HG03039 (cell line): Measurements from ENCODE around the gene AXDND1.

Experiments used
- ATAC-seq: cut with Tn5 transposase; IDR thresholded peaks from one replicate; pipeline ENCODE4 v1.9.1; 2021; ENCODE audit warnings: mild to moderate bottlenecking, moderate library complexity; ENCODE audit not compliant: unreplicated experiment

AXDND1 gene

DNA sequence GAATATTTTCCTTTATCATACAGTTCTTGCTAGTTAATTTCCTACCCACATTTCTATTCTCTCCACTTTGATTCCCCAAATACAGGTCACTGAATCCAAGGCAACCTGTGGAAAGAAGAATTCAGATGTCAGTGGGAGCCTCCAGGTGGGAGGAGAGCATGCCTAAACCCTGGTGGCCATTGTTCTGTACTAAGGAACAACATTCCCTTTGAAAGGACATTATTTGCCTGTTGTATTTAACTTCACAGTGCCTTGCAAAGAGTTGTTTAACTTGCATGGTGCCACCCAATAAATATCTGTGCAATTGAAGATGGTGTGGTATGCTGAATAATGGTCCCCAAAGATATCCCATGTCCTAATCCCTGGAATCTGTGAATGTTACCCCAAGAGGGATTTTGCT lies 188.7 kb downstream of the AXDND1 start:
- ATAC-seq = no peak

DNA sequence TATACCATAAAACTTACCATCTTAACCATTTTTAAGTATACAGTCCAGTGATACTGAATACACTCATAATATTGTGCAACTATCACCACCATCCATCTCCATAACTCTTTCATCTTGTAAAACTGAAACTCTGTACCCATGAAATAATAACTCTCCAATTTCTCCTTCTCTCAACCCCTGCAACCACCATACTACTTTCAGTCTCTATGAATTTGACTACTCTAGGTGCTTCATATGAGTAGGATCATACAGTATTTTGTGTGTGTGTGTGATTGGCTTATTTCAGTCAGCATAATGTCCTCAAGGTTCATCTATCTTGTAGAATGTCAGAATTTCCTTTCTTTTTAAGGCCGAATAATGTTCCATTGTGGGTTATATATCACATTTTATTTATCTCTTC lies 192.3 kb downstream of the AXDND1 start:
- ATAC-seq = no peak

DNA sequence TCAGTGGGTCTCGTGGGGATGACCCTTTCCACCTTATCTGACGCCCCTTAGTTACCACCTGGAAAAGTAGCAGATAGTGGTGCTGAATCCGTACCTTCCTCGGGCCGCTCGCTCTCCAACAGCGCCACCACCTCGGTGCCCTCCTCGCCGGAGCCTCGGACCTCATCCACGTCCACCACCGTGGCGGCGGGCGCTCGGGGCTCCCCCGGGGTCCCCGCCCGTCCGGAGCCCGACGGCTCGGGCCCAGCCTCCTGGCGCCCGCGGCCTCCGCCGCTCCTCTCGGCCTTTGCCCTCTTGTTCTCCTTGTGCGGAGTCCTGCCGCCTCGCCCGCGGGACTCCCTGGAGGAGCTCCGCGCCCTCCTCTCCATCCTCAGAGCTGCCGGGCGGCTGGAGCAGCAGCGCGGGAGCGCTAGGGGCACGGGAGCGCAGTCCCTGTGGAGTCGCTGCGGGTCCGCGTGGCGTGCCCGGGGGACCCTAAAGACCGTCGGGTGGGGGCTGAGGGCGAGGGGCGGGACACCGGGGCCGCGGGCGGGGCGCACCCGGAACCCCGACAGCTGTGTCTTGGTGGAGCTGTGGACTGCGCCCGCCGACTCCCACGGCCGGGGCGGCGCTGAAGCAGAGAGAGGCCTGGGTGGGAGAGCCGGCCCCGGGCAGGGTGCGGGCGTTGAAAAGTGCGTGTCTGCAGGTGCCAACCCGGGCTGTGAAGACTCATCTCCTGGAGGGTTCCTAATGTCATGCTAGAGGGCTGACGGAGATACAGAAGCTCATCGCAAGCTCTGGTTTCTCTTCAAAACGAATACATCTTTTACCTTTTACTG lies 209.9 kb downstream of the AXDND1 start, which contains the start of gene NPHS2:
TSS of gene NPHS2 (minus strand) at position 452 of the 818 bp plus-strand sequence. CDS start at position 368, 84 bp downstream.
- ATAC-seq = no peak

DNA sequence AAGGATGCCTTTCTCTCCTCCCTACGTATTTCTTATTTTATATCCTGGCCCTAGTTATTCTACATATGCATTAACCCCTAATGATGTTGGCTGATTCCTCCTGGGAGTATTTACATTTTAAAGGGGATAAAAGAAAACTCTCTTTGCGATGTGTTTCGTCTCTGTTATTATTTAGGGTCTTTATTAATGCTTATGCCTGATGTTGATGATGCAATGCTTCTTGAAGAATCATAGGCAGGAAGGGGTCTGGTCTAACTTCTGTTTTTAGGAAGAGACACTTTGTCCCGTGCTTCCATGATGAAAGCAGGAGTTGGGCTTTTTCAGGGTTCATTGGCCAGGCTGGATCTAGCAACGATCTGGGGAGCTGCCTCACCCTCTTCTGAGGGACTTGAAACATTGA lies 210.7 kb downstream of the AXDND1 start:
- no peak for ATAC-seq

DNA sequence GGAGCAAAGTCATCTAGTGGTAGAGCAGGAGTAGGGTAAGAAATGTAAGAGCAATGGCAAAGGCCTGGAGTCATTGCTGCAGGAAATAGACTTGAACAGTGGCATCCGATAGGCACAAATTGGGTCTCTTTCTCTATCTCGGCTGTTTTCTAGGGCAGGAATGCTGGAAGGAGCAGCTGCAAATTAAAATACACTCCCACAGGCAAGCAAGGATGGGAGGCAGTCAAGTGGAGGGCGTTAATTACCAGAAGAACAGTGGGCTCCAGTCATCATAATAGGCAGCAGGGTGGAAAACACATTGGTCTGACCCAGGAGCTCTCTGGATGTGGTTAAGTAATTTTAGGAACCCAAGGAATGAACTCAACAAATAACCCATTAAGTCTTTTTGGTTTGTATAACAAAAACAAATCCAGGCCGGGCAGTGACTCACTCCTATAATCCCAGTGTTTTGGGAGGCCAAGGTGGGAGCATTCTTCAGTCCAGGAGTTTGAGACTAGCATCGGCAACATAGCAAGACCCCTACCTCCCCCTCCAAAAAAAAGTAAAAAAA lies 218.1 kb downstream of the AXDND1 start:
- no peak for ATAC-seq

DNA sequence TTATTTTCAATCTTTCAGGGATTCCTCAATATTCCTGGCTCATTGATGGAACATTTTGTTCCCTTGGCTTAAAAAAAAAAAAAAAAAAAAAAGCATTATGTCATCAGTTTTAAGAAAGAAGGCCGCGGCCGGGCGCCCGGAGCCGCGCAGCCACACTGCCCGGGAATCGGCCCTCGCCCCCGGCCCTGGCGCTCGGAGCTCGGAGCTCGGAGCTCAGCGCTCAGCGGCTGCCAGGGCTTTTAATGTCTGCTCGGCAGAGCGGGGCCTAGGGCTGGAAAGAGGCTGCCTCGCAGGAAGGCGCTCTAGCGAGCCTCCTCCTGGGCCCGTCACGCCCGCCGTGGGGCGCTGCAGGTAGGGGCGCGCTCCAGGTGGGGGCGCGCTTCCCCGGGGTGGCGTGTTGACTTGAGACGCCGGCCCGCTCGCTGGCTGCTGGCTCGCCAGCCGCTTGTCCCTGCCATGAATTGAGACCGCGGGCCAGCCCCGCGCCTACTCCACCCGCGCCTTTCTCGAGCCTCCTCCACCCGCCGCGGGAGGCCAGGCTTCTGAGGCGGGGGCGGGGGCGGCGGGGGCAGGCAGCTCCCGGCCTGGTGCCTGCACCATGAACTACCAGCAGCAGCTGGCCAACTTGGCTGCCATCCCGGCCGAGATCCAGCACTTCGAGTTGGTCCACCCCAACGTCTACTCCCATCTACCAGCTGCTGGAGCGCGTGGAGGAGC lies 220.5 kb downstream of the AXDND1 start:
- no peak for ATAC-seq

DNA sequence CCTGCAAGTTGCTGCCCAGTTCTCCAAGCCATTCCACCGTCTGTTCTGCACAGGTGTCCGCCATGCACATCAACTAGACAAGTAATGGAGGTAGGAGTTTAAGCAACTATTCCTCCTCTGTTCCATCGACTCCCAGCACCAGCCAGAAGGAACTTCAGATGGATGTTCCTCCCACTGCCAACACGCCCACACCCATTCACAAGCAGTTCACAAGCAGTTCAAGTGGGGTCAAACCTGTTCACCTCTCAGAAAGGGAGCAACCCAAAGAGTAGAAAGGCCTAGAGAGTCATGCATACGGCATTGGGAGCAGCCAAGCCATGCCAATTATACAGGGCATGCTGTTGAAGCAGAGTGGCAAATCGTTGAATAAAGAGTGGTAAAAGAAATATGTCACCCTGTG lies 221.6 kb downstream of the AXDND1 start:
- ATAC-seq = no peak

DNA sequence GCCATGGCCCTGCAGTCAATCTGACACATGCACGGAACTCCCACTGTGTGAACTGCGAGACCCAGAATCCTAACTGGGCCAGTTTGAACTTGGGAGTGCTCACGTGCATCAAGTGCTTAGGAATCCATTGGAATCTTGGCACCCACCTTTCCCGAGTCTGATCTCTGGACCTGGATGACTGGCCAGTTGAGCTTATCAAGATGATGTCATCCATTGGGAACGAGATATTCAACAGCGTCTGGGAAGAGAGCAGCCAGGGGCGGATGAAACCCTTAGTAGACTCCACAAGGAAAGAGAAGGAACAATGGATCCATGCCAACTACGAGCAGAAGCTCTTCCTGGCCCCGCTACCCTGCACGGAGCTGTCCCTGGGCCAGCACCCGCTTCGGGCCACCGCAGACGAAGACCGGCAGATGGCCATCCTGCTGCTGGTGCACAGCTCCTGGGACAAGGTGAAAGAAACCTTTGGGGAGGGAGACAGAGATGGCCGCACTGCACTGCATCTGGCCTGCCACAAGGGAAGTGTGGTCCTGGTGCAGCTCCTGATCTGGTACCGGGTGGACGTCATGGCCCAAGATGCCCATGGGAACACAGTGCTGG lies 222.8 kb downstream of the AXDND1 start:
- no peak for ATAC-seq

DNA sequence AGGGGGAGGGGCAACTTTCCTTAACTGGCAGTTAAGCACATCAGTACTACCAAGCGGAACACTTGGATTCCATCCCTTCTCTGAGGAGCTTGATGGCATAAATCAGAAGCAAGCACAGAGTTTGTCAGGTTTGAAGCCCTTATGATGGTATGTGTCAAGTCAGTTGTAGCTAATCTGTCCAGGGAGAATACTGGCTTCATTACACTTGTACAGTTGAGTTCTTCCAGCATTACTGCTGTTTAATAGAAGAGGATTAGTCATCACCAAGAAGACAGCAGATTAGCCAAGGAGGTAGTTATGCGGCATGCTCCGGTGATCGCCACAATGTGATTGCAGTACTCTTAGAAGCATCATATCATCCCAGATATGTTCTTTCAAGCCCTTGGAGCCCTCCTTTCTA lies 223.7 kb downstream of the AXDND1 start:
- ATAC-seq = no peak

DNA sequence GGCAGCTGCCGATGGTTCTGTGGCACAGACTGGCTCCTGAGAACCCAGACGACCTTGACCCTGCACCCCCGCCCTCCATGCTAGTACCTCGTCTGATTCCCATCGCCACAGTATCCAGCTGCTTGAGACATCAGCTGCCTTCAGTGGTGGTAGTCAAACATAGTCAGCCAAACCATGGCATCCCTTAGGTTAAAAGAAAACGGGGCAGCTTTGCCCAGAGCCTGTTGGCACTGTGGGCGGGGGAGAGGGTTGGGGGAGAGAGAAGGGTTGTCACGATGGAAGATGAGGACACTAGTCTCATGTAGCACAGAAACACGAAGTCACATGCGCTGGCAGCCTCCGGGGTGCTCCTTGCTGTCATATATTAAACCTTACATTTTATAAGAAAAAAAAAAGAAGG lies 224.9 kb downstream of the AXDND1 start:
- ATAC-seq = no peak

DNA sequence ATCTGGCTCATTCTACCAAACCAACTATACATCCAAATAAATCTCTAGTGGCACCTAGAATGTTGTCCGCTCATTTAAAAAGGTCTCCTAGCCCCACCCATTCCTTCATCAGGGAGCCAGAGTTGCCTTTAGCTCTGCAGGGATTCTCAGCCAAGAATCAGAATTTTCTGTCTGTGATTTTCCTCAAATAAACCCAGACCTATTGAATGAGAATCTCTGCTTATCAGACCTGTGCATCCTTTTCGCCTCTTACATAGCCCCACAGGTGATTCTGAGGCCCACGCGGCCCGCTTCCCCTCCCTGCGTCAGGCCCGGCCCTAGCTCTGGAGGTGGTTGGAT lies 225.5 kb downstream of the AXDND1 start:
- no peak for ATAC-seq

DNA sequence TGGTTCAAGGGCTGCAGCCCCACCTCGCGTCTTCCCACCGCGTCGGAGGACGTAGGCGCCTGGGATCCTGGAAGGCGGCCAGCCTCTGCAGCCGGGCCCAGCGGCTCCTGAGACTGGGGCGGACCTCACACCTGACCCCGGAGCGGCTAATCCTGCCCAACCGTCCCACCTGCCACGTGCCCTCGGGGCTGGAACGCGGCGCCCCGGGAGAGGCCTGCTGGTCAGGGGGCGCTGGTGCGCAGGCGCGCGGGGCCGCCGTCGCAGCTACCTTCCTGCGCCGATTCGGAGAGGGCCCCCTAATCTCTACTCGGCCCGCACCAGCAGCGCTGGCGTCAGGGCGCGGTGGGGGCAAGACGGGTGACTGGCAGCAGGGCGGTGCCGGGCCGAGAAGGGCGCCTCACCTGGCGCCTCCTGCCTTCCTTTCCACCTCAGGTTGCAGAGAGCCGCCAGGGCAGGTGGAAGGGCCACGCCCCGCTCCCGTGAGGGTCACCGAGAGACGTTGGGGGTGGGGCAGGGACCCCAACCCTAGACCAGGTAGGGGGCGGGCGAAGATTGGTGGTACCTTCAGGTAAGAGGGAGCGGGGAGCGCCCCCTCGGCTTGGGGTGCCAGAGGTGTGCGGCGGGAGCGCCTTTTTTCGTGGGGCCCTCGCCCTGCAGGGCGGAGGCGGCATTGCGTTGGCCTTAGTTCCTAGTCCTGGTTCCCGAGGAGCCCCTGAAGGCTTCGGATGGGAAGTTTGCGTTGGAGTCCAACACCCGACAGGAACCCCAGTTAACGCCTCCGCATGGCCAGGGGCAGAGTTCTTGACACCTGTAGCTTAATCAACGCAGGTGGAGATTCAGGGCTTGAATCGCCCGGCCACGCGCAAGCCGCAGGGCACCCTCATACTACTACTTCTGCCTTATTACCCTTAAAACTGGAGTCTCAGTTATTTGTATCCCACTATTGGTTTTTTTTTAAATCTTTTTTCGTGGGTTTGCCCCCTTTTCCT lies 226.1 kb downstream of the AXDND1 start, which contains the start of gene TDRD5:
TSS of gene TDRD5 (plus strand) at position 241 of the 989 bp plus-strand sequence. CDS start 784 bp downstream, outside the sequence.
- no peak for ATAC-seq

DNA sequence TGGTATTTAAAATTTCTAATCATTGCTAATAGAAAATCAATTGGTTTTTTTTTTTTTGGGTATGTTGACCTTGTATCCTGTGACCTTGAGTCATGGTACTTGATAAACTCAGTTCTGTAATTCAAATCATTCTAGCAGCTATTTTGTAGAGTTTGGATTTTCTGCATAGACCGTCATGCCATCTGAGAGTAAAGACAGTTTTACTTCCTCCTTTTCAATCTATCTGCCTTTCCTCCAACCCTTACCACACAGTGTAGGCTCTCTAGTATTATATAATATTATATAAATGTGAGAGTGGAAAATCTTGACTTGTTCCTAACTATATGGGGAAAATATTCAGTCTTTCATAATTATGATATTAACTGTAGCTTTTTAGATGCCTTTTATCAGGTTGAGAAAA lies 232.9 kb downstream of the AXDND1 start:
- no peak for ATAC-seq

DNA sequence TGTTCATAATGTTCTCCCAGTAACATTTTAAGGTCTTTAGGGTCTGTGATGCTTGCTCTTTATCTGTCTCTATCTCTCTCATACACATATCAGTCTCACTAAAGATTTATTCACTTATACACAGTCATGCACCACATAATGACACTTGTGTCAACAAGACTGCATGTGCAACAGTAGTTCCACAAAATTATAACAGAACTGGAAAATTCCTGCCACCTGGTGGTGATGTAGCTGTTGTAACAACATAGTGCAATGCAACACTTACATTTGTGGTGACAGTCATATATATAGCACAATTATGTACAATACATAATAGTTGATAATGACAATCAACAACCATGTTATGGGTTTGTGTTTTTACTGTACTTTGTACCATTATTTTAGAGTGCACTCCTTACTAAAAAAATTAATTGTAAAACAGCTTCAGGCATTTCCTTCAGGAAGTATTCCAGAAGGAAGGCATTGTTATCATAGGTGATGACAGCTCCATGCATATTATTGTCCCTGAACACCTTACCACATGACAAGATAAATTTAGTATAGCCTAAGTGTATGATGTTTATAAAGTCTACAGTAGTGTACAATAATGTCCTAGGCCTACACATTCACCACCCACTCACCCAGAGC lies 234.0 kb downstream of the AXDND1 start:
- ATAC-seq = no peak

DNA sequence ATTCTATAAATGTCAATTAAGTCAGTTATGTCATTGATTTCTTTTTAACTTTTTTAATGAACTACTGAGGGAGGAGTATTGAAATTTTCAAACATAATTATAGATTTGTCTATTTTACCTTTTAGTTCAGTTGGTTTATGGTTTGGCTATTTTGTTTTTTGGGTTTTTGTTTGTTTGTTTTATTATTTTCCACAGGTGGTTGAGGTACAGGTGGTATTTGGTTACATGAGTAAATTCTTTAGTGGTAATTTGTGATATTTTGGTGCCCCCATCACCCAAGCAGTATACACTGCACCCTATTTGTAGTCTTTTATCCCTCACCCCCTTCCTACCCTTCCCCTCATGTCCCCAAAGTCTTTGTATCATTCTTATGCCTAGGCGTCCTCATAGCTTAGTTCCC lies 235.3 kb downstream of the AXDND1 start:
- ATAC-seq = no peak
